Transverse colon (tissue), 4 donors: Measurements from ENCODE around the gene ME3. TPM values are rescaled to one million over a fixed set of nuclear protein-coding genes. Genes with fewer than 3 reads are reported as not detected.

ENCODE experiments used
- DNase-seq: peaks from one replicate; pipeline ENCODE4 v3.0.0-alpha.2; 2019
- H3K27ac ChIP-seq, 4 donors: fragments of 200-600 bp; sonication (generic); 2 replicates each; pipeline ENCODE4 v1.5.1; 2016 to 2018; ENCODE audit warnings: inconsistent platforms in 4 of 4
- H3K27me3 ChIP-seq: fragments of 200-600 bp; sonication (generic); 2 replicates; pipeline ENCODE4 v1.5.1; 2017; ENCODE audit warnings: inconsistent platforms
- H3K36me3 ChIP-seq, 4 donors: fragments of 200-600 bp; sonication (generic); 2 replicates each; pipeline ENCODE4 v1.5.1; 2017 to 2019; ENCODE audit warnings: inconsistent platforms in 4 of 4
- H3K4me1 ChIP-seq, 4 donors: fragments of 200-600 bp; sonication (generic); 2 replicates each; pipeline ENCODE4 v1.5.1; 2017 to 2020; ENCODE audit warnings: inconsistent platforms in 4 of 4
- H3K4me3 ChIP-seq, 4 donors: fragments of 200-600 bp; sonication (generic); 1 replicate in 1 of 4; 2 replicates in 3 of 4; pipeline versions ENCODE4 v1.5.1 to v1.6.1; 2017 to 2019; ENCODE audit warnings: inconsistent platforms in 4 of 4
- H3K9me3 ChIP-seq, 2 donors: fragments of 200-600 bp; sonication (generic); 2 replicates each; pipeline ENCODE4 v1.5.1; 2017 to 2019; ENCODE audit warnings: inconsistent platforms in 2 of 2
- EP300 ChIP-seq: sonication (generic); formaldehyde crosslinking; IDR thresholded peaks from one replicate; pipeline ENCODE4 v1.6.1; 2017; ENCODE audit warnings: antibody characterized with exemption, low read depth
- POLR2A ChIP-seq: fragments of 450-650 bp; IDR thresholded peaks from one replicate; pipeline ENCODE4 v1.6.1; 2016; ENCODE audit warnings: antibody characterized with exemption, mild to moderate bottlenecking, moderate library complexity
- POLR2AphosphoS5 ChIP-seq, 3 donors: sonication (generic); formaldehyde crosslinking; IDR thresholded peaks; one replicate each; pipeline ENCODE4 v1.6.1; 2016; ENCODE audit warnings: antibody characterized with exemption in 3 of 3
- WGBS, 2 donors: methylation state at CpG; one replicate each; pipeline ENCODE4 v1.1.5; 2018; ENCODE audit warnings: low coverage in 1 of 2; 5-methylcytosine and 5-hydroxymethylcytosine counted together
- in situ Hi-C, 4 donors: fragments of 200-750 bp; cut with MboI; loops; one replicate each; pipeline versions ENCODE4 v1.15.0 to v1.15.1; 2017; ENCODE audit warnings: low sequenced_read_pairs in 3 of 4, low pct_ligation_motif_present in 1 of 4, low pct_unique_long_range_greater_than_20kb in 1 of 4
- intact Hi-C: fragments of 100-400 bp; cut with DNase I; formaldehyde crosslinking; loops from one replicate; pipeline ENCODE4 v1.15.1; 2023; ENCODE audit warnings: low total_unique reads
- total RNA-seq, 4 donors: library from RNA; depleted of rRNA; stranded (reverse); fragments of >200 nt; gene quantifications; one replicate each; pipeline ENCODE4 v1.1.0, GENCODE V29; 2016
- TF ChIP-seq, protein P1 (sequence below), 5 experiments: fragments of 200-600 bp in 3 of 5; fragments of 450-650 bp in 2 of 5; sonication (generic) in 3 of 5; IDR thresholded peaks; 1 replicate in 2 of 5; 2 replicates in 3 of 5; pipeline ENCODE4 v1.5.1; 2016 to 2017; ENCODE audit warnings: antibody characterized with exemption in 5 of 5, inconsistent platforms in 3 of 5, mild to moderate bottlenecking in 2 of 5, moderate library complexity in 1 of 5

The ME3 gene
- total RNA-seq, 4 donors from 2014 or later = 91.8 to 258 (median 116) TPM

DNA sequence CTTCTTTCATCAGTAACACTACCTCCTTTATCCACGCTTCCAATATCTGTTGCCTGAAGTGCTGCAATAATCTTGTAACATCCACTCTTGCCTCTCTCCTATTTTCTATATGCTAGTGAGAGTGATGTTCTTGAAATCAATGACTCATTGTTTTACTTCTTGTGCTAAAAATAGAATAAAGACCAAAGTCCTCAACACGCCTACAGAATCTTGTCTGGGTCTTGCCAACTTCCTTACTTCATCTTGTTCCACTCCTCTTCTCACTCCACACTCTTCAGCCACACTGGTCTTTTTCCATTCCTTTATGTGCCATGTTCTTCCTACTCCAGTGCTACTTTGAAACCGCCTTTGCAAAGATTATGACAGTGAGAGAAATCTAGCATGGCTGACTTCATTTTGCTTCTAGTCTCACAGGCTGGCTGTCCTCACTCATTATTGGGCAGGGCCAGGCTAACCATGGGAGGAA, 161.3 kb downstream of the ME3 start:
- WGBS, 2 donors = 44 to 47% methylated on average over 3 of the region's 3 CpGs
- no peaks in the 10 kb centered on the region for H3K27me3 ChIP-seq
- H3K9me3 ChIP-seq = no peaks in the 10 kb centered on the region
- H3K36me3 ChIP-seq = no peaks in the 10 kb centered on the region
- intact Hi-C loops (no loop called here), in situ Hi-C loops (no loop called here)
- H3K4me3 ChIP-seq = no peak overlapping the region
- H3K4me1 ChIP-seq = peaks cover 0 to 56% (median 34%) of the 10 kb centered on the region in 4 donors
- TF ChIP-seq POLR2A (peak; percentile 45), POLR2AphosphoS5 (IDR thresholded peaks at IDR 0.05) (peak in 2 of 3 donors; percentile 63 to 80), EP300 (no peak)
- TF ChIP-seq, protein P1, sequence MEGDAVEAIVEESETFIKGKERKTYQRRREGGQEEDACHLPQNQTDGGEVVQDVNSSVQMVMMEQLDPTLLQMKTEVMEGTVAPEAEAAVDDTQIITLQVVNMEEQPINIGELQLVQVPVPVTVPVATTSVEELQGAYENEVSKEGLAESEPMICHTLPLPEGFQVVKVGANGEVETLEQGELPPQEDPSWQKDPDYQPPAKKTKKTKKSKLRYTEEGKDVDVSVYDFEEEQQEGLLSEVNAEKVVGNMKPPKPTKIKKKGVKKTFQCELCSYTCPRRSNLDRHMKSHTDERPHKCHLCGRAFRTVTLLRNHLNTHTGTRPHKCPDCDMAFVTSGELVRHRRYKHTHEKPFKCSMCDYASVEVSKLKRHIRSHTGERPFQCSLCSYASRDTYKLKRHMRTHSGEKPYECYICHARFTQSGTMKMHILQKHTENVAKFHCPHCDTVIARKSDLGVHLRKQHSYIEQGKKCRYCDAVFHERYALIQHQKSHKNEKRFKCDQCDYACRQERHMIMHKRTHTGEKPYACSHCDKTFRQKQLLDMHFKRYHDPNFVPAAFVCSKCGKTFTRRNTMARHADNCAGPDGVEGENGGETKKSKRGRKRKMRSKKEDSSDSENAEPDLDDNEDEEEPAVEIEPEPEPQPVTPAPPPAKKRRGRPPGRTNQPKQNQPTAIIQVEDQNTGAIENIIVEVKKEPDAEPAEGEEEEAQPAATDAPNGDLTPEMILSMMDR (IDR thresholded peaks at IDR 0.05) = no peak
- no peak for DNase-seq
- peak overlapping the region; percentile 75 to 81 (median 78) for H3K27ac ChIP-seq

DNA sequence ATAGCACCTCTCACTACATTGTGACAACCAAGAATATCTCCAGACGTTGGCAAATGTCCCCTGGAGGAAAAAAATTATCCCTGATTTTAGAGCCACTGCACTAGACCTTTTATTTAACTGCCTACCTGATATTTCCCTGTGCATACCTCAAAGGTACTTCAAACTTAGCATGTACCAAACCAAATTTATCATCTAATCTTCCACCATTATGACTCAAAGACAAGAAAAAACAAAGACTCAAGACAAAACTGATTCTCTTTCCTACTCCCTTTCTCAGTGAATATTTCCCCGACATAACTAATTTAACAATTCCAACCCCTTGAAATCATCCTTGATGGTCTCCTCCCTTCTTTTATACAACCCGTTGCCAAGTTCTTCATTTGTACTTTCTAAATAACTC, 161.7 kb downstream of the ME3 start:
- Histone ChIP-seq H3K27ac (peak overlapping the region; percentile 75 to 81 (median 78)), H3K36me3 (no peaks in the 10 kb centered on the region), H3K27me3 (no peaks in the 10 kb centered on the region), H3K4me1 (peaks cover 0 to 56% (median 34%) of the 10 kb centered on the region in 4 donors), H3K9me3 (no peaks in the 10 kb centered on the region), H3K4me3 (no peak overlapping the region)
- intact Hi-C loops = no loop called here
- no peak for TF ChIP-seq POLR2A
- no peak for TF ChIP-seq EP300
- TF ChIP-seq POLR2AphosphoS5 (IDR thresholded peaks at IDR 0.05) = no peak
- TF ChIP-seq, protein P1 (IDR thresholded peaks at IDR 0.05) = no peak
- no peak for DNase-seq
- WGBS, 2 donors = 32 to 56% methylated on average over 3 of the region's 3 CpGs
- in situ Hi-C loops = no loop called here

GRCh38 chr11:86510097-86510496, 162.3 kb downstream of the ME3 start:
- H3K27ac ChIP-seq = peak overlapping the region; percentile 75 to 81 (median 78)
- no peaks in the 10 kb centered on the region for H3K36me3 ChIP-seq
- H3K4me3 ChIP-seq = no peak overlapping the region
- peaks cover 0 to 56% (median 34%) of the 10 kb centered on the region in 4 donors for H3K4me1 ChIP-seq
- intact Hi-C loops = no loop called here
- no peak for DNase-seq
- in situ Hi-C loops = no loop called here
- no peak for TF ChIP-seq POLR2AphosphoS5 (IDR thresholded peaks at IDR 0.05)
- TF ChIP-seq EP300 = no peak
- TF ChIP-seq, protein P1 (IDR thresholded peaks at IDR 0.05) = no peak
- WGBS, 2 donors = 78 to 93% methylated on average over 1 to 2 of the region's 2 CpGs
- no peaks in the 10 kb centered on the region for H3K9me3 ChIP-seq
- H3K27me3 ChIP-seq = no peaks in the 10 kb centered on the region

GRCh38 chr11:86509588-86509974, 162.8 kb downstream of the ME3 start:
- TF ChIP-seq POLR2AphosphoS5 (IDR thresholded peaks at IDR 0.05) = no peak
- TF ChIP-seq POLR2A = no peak
- TF ChIP-seq EP300 = no peak
- TF ChIP-seq, protein P1 (IDR thresholded peaks at IDR 0.05) = no peak
- WGBS, 2 donors = 0 to 4% methylated on average over 1 to 2 of the region's 2 CpGs
- Histone ChIP-seq H3K36me3 (no peaks in the 10 kb centered on the region), H3K9me3 (no peaks in the 10 kb centered on the region), H3K27me3 (no peaks in the 10 kb centered on the region), H3K4me1 (peaks cover 0 to 56% (median 34%) of the 10 kb centered on the region in 4 donors), H3K4me3 (no peak overlapping the region), H3K27ac (peak overlapping the region; percentile 75 to 81 (median 78))
- in situ Hi-C loops (no loop called here), intact Hi-C loops (no loop called here)
- DNase-seq = no peak
